SU-DHL-6 (cell line): Measurements from ENCODE around the gene WDR88.

Source experiments
- CTCF ChIP-seq: fragments of 200-600 bp; sonication (generic); IDR thresholded peaks from one replicate; pipeline ENCODE4 v1.5.1; 2017; ENCODE audit warnings: antibody characterized with exemption, mild to moderate bottlenecking, low read length, moderate library complexity; ENCODE audit not compliant: insufficient read depth, poor library complexity, severe bottlenecking
- EZH2phosphoT487 ChIP-seq: fragments of 200-600 bp; sonication (generic), shearing (Covaris generic); conservative IDR thresholded peaks from 2 replicates; pipeline ENCODE4 v1.6.1; 2018; ENCODE audit warnings: mild to moderate bottlenecking, antibody characterized with exemption, low read length, moderate library complexity, mixed read lengths

GRCh38 chr19:33171916-33172359 is 40.0 kb downstream of the WDR88 start:
- TF ChIP-seq CTCF (no peak), EZH2phosphoT487 (no peak)
